ENCODE data around the gene PPP1R10.

Gene PPP1R10

GRCh38 chr6:30562470-30563425 is 54.3 kb downstream of the PPP1R10 start:
- TF ChIP-seq ZFX (IDR thresholded peaks at IDR 0.05; ENCODE audit: borderline replicate concordance) = no peak
- H3K27ac ChIP-seq = no peak overlapping the region

GRCh38 chr6:30560930-30561329 is 56.1 kb downstream of the PPP1R10 start:
- no peak overlapping the region for H3K27ac ChIP-seq
- TF ChIP-seq CTCF (IDR thresholded peaks at IDR 0.05) (no peak), ZFX (IDR thresholded peaks at IDR 0.05; ENCODE audit: borderline replicate concordance) (no peak)

GRCh38 chr6:30557683-30557981 is 59.4 kb downstream of the PPP1R10 start:
- H3K27ac ChIP-seq = peak overlapping the region; percentile 95
- TF ChIP-seq CTCF (IDR thresholded peaks at IDR 0.05) (no peak), ZFX (IDR thresholded peaks at IDR 0.05; ENCODE audit: borderline replicate concordance) (no peak)

GRCh38 chr6:30556906-30557682 is 59.9 kb downstream of the PPP1R10 start, which contains the start of gene PRR3:
PRR3 (plus strand) TSS chr6:30557295; CDS start chr6:30557345, 50 bp downstream.
- H3K27ac ChIP-seq = peak within 1 kb of the TSS; percentile 95
- TF ChIP-seq CTCF (IDR thresholded peaks at IDR 0.05) (no peak), ZFX (IDR thresholded peaks at IDR 0.05; ENCODE audit: borderline replicate concordance) (no peak)

GRCh38 chr6:30556066-30556905 is 60.8 kb downstream of the PPP1R10 start, which contains the start of gene GNL1:
GNL1 (minus strand) TSS chr6:30556489; CDS start chr6:30556203, 286 bp downstream.
- TF ChIP-seq CTCF (IDR thresholded peaks at IDR 0.05) = no peak; the same call in 1 of the 2 replicates
- TF ChIP-seq ZFX (IDR thresholded peaks at IDR 0.05; ENCODE audit: borderline replicate concordance) = no peak
- H3K27ac ChIP-seq = peak within 1 kb of the TSS; percentile 95

- peak overlapping the region; percentile 95 for H3K27ac ChIP-seq
- no peak for TF ChIP-seq ZFX (IDR thresholded peaks at IDR 0.05; ENCODE audit: borderline replicate concordance)
- TF ChIP-seq CTCF (IDR thresholded peaks at IDR 0.05) = no peak
These were observed 61.3 kb downstream of the PPP1R10 start for GRCh38 chr6:30555816-30556065.

Data from 22Rv1 (cell line).